OCI-LY3 (cell line): ENCODE results near the gene SMIM10L2A.

ENCODE experiments used
- CTCF ChIP-seq: fragments of 200-600, 300-600 bp; sonication (generic); IDR thresholded peaks from 2 replicates; pipeline ENCODE4 v1.5.1; 2014; ENCODE audit warnings: antibody characterized with exemption, low read length, low read depth
- EZH2phosphoT487 ChIP-seq: fragments of 200-600 bp; shearing (Covaris generic); IDR thresholded peaks from 2 replicates; pipeline ENCODE4 v1.6.1; 2018; ENCODE audit warnings: antibody characterized with exemption, mixed run types, low read depth

GRCh38 chrX:135453381-135453780, 31.6 kb downstream of the SMIM10L2A start:
- TF ChIP-seq CTCF (no peak), EZH2phosphoT487 (no peak)
